Naive thymus-derived CD4-positive, alpha-beta T cell (primary cell): ENCODE data around the gene TSHZ2. TPM values are rescaled to one million over a fixed set of nuclear protein-coding genes. Genes with fewer than 3 reads are reported as not detected.
A peak's percentile ranks its signal among the peaks of the same experiment; 100 is the strongest.

Experiments
- ATAC-seq: fragments of 150-1000 bp; cut with Tn5 transposase; 2 replicates; pipeline ENCODE4 v1.10.0; 2021; ENCODE audit warnings: mild to moderate bottlenecking, moderate library complexity
- CTCF ChIA-PET: fragments of 350-600 bp; sonication (Branson Sonifier 250); formaldehyde crosslinking; loops from one replicate; lab custom pipeline; 2021; ENCODE audit warnings: antibody characterized with exemption; lab: Charles Lee
- POLR2A ChIA-PET: fragments of 350-600 bp; sonication (Branson Sonifier 250); formaldehyde crosslinking; loops from one replicate; lab custom pipeline; 2021; ENCODE audit warnings: antibody characterized with exemption, inconsistent platforms; lab: Charles Lee
- DNase-seq, 9 donors: peaks; one replicate each; pipeline versions ENCODE4 v3.0.0 to v3.0.0-alpha.2; 2020 to 2022; ENCODE audit warnings: mixed read lengths in 1 of 9
- H3K27ac ChIP-seq: one replicate; pipeline ENCODE4 v1.7.0; 2013; ENCODE audit warnings: mild to moderate bottlenecking, low read depth, low read length, moderate library complexity
- H3K27me3 ChIP-seq, 2 donors: one replicate each; pipeline ENCODE4 v1.7.0; 2013; ENCODE audit warnings: low read length in 2 of 2, mild to moderate bottlenecking in 2 of 2, moderate library complexity in 2 of 2; ENCODE audit not compliant: control insufficient read depth in 2 of 2, insufficient read depth in 2 of 2
- H3K36me3 ChIP-seq, 3 experiments: 1 replicate in 2 of 3; 2 replicates in 1 of 3; pipeline ENCODE4 v1.7.0; 2013; ENCODE audit warnings: low read length in 3 of 3, mild to moderate bottlenecking in 3 of 3, moderate library complexity in 1 of 3; ENCODE audit not compliant: insufficient read depth in 3 of 3, control insufficient read depth in 2 of 3
- H3K4me1 ChIP-seq, 2 donors: one replicate each; pipeline ENCODE4 v1.7.0; 2013; ENCODE audit warnings: low read length in 2 of 2, mild to moderate bottlenecking in 2 of 2, moderate library complexity in 1 of 2; ENCODE audit not compliant: control insufficient read depth in 2 of 2, insufficient read depth in 2 of 2
- H3K4me3 ChIP-seq: 2 replicates; pipeline ENCODE4 v1.7.0; 2013; ENCODE audit warnings: mild to moderate bottlenecking, low read length
- H3K9me3 ChIP-seq, 3 experiments: 1 replicate in 2 of 3; 2 replicates in 1 of 3; pipeline ENCODE4 v1.7.0; 2013; ENCODE audit warnings: low read length in 3 of 3; ENCODE audit not compliant: control insufficient read depth in 2 of 3
- H3K27ac Mint-ChIP-seq, 9 donors: one replicate each; pipeline ENCODE4 v1.8.0; 2020 to 2022; ENCODE audit warnings: mixed read lengths in 9 of 9, mild to moderate bottlenecking in 8 of 9, moderate library complexity in 5 of 9, inconsistent platforms in 2 of 9
- H3K27me3 Mint-ChIP-seq, 5 donors: one replicate each; pipeline ENCODE4 v1.8.0; 2021 to 2022; ENCODE audit warnings: mixed read lengths in 5 of 5, mild to moderate bottlenecking in 1 of 5
- H3K36me3 Mint-ChIP-seq, 5 donors: one replicate each; pipeline ENCODE4 v1.8.0; 2020 to 2022; ENCODE audit warnings: mixed read lengths in 5 of 5, mild to moderate bottlenecking in 3 of 5, inconsistent platforms in 1 of 5
- H3K4me1 Mint-ChIP-seq, 7 donors: one replicate each; pipeline ENCODE4 v1.8.0; 2020 to 2022; ENCODE audit warnings: mixed read lengths in 7 of 7, mild to moderate bottlenecking in 3 of 7, inconsistent platforms in 1 of 7
- H3K4me3 Mint-ChIP-seq, 10 donors: one replicate each; pipeline ENCODE4 v1.8.0; 2020 to 2022; ENCODE audit warnings: mild to moderate bottlenecking in 10 of 10, mixed read lengths in 10 of 10, moderate library complexity in 6 of 10, inconsistent platforms in 2 of 10
- H3K9me3 Mint-ChIP-seq, 11 donors: one replicate each; pipeline ENCODE4 v1.8.0; 2020 to 2022; ENCODE audit warnings: mixed read lengths in 11 of 11, mild to moderate bottlenecking in 4 of 11, inconsistent platforms in 1 of 11, moderate library complexity in 1 of 11
- intact Hi-C, 2 donors: fragments of 100-400 bp; cut with micrococcal nuclease; formaldehyde crosslinking; loops; one replicate each; pipeline ENCODE4 v1.15.1; 2023
- polyA plus RNA-seq, 2 donors: library from polyadenylated mRNA; unstranded; fragments of 300-500 nt; fragmentation: Illumina TruSeq; gene quantifications; one replicate each; pipeline ENCODE4 v1.2.3, GENCODE V29; 2021
- total RNA-seq, 6 experiments: library from RNA in 5 of 6; stranded (reverse) in 5 of 6; gene quantifications; 1 replicate in 5 of 6; 2 replicates in 1 of 6; pipeline ENCODE4 v1.2.3 and lab custom pipeline; 2021 to 2026

Gene TSHZ2
- total and polyA plus RNA-seq, 7 experiments from 2014 or later: 6.0 to 84.5 (median 42.5) TPM

DNA sequence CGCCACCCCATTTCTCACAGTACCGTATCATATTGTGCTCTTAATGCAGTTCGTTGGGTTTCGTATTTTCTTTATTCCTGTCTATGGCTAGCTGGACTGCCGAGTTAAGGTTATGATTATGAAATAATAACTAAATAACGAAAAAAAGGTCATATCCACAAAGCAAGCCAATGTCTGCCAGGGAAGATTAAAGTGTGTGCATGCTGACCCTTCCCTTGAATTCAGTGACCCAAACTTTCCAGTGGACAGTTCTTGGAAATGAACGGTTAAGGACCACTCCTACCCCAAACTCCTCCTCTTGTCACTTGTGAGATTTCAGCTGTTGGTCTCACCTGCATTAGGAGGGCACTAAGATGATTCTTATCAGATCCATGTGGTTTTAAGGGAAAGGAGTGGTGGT is 449.9 kb downstream of the TSHZ2 start:
- Histone ChIP-seq H3K4me3 (no peak overlapping the region), H3K27ac (no peak overlapping the region), H3K27me3 (no peaks in the 10 kb centered on the region), H3K9me3 (no peaks in the 10 kb centered on the region), H3K36me3 (no peaks in the 10 kb centered on the region), H3K4me1 (no peaks in the 10 kb centered on the region)
- no peaks in the 10 kb centered on the region for H3K27me3 Mint-ChIP-seq
- no peak overlapping the region for H3K27ac Mint-ChIP-seq
- ChIA-PET POLR2A (no interaction called here), CTCF (no interaction called here)
- H3K36me3 Mint-ChIP-seq: peaks cover 13 to 49% (median 21%) of the 10 kb centered on the region in 5 donors
- intact Hi-C loops: no loop called here
- peaks cover 0 to 3% (median 0%) of the 10 kb centered on the region in 11 donors for H3K9me3 Mint-ChIP-seq
- no peak overlapping the region for H3K4me3 Mint-ChIP-seq
- ATAC-seq (no peak), DNase-seq (no peak)
- peaks cover 0 to 10% (median 3%) of the 10 kb centered on the region in 7 donors for H3K4me1 Mint-ChIP-seq

DNA sequence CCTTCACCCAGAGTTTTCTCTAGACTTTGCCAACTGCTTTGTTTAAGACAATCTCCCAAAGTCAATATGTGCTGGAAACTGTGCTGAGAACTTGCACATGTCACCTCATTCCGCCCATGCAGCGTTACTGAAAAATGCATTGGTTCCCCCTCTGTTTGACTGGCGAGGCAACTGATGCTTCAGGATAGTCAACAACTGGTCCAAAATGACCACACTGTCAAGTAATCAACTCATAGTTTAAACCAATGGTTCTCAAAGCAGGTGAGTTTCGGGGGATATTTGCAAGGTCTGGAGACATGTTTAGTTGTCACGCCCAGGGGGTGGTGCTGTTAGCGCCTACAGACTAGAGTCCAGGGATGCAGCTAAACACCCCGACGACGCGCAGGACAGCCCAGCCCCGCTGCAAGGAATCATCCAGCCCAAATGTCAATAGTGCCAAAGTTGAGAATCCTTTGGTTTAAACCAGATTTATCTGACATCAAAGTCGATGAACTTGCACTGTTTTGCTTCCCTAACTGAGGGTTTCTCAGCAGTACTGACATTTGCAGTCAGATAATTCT is 451.5 kb downstream of the TSHZ2 start:
- H3K36me3 ChIP-seq: no peaks in the 10 kb centered on the region
- H3K4me1 Mint-ChIP-seq: peaks cover 0 to 11% (median 3%) of the 10 kb centered on the region in 7 donors
- ATAC-seq (no peak), DNase-seq (no peak)
- no peaks in the 10 kb centered on the region for H3K27me3 ChIP-seq
- CTCF ChIA-PET: no interaction called here
- no peak overlapping the region for H3K27ac Mint-ChIP-seq
- H3K9me3 Mint-ChIP-seq: peaks cover 0 to 5% (median 0%) of the 10 kb centered on the region in 11 donors
- no peak overlapping the region for H3K27ac ChIP-seq
- H3K4me1 ChIP-seq: no peaks in the 10 kb centered on the region
- POLR2A ChIA-PET: no interaction called here
- H3K36me3 Mint-ChIP-seq: peaks cover 13 to 42% (median 21%) of the 10 kb centered on the region in 5 donors
- no peak overlapping the region for H3K4me3 ChIP-seq
- intact Hi-C loops: no loop called here
- no peaks in the 10 kb centered on the region for H3K9me3 ChIP-seq
- no peaks in the 10 kb centered on the region for H3K27me3 Mint-ChIP-seq
- no peak overlapping the region for H3K4me3 Mint-ChIP-seq

DNA sequence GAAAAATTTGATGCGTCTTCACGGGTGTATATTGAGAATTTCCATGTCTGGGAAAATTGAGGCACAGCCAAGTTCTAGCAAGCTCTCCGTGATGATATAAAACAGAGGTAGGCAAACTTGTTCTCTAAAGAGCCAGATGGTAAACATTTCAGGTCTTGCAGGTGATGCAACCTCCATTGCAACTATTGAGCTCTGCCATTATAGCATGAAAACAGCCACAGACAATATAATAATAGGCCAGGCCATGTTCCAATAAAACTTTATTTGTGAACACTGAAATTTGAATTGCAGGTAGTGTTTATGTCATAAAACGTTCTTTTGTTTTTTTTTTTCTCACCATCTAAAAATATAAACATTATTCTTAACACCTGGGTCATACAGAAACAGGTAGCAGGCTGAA is 453.3 kb downstream of the TSHZ2 start:
- intact Hi-C loops: no loop called here
- Histone ChIP-seq H3K4me3 (no peak overlapping the region), H3K9me3 (no peaks in the 10 kb centered on the region), H3K27ac (no peak overlapping the region), H3K4me1 (no peaks in the 10 kb centered on the region), H3K36me3 (no peaks in the 10 kb centered on the region), H3K27me3 (no peaks in the 10 kb centered on the region)
- Mint-ChIP-seq H3K9me3 (peaks cover 0 to 5% (median 0%) of the 10 kb centered on the region in 11 donors), H3K36me3 (peaks cover 15 to 52% (median 19%) of the 10 kb centered on the region in 5 donors), H3K4me1 (peaks cover 0 to 11% (median 0%) of the 10 kb centered on the region in 7 donors), H3K27me3 (no peaks in the 10 kb centered on the region), H3K4me3 (no peak overlapping the region), H3K27ac (no peak overlapping the region)
- ATAC-seq (no peak), DNase-seq (no peak)
- ChIA-PET POLR2A (no interaction called here), CTCF (interaction anchor here (0.5 to 0.6 kb wide), 2 partner anchors 382 to 1644 kb away, joined by 4 read pairs; no protein-coding TSS in a partner anchor)

DNA sequence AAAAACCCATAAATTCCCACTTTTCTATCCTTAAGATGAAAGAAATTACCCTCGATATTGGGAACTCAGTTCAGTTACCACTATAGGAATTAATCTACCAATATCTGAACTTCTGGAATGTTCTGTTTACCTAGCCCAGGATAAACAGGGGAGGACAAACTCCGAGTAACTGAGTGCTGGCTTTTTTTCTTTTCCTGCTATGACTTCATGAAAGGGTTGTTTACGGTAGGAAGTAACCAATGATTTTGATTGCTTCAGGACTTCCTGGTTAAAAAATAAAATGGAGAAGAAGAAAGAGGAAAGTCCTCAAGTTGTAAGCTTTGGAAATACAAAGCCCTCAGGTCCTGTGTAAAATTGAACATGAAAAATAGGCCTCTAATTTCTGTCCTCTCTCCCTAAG is 453.8 kb downstream of the TSHZ2 start:
- no peaks in the 10 kb centered on the region for H3K4me1 ChIP-seq
- no peaks in the 10 kb centered on the region for H3K9me3 ChIP-seq
- Mint-ChIP-seq H3K4me1 (peaks cover 0 to 11% (median 0%) of the 10 kb centered on the region in 7 donors), H3K27me3 (no peaks in the 10 kb centered on the region), H3K4me3 (no peak overlapping the region), H3K9me3 (peaks cover 0 to 5% (median 0%) of the 10 kb centered on the region in 11 donors), H3K27ac (peak overlapping the region in 1 of 9 donors; percentile 8), H3K36me3 (peaks cover 15 to 48% (median 19%) of the 10 kb centered on the region in 5 donors)
- no peaks in the 10 kb centered on the region for H3K27me3 ChIP-seq
- H3K4me3 ChIP-seq: no peak overlapping the region
- no peaks in the 10 kb centered on the region for H3K36me3 ChIP-seq
- ChIA-PET CTCF (interaction anchor here (0.6 kb wide), 1 partner anchor 1645 kb away, joined by 4 read pairs; no protein-coding TSS in a partner anchor), POLR2A (no interaction called here)
- DNase-seq (no peak), ATAC-seq (no peak)
- no peak overlapping the region for H3K27ac ChIP-seq
- intact Hi-C loops: no loop called here

DNA sequence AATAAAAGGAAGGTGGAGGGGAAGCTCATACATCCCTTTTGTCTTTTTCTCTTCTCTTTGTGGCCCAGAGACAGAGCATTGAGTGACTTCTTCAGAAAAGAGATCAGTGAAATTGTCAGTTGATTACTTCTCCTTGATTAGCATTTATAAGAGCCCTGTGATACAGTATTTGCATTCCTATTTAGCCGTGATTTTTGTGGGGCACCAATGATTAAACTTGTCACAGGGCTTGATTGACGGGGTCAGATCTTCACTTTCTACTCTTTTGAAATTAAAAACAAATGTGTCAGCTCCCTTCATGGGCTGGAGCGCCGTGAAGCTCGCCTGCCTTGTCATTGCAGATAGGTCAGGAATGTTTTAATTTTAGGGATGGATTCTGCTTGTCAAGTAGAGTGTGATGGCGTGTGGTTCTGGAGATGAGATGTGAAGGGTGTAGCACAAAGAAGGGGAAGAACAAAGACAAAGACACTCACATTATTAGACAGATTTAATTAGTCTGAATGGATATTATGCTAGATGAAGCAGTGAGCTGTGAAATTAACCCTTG is 454.7 kb downstream of the TSHZ2 start:
- DNase-seq (no peak), ATAC-seq (no peak)
- Histone ChIP-seq H3K27me3 (no peaks in the 10 kb centered on the region), H3K4me1 (no peaks in the 10 kb centered on the region), H3K27ac (no peak overlapping the region), H3K36me3 (no peaks in the 10 kb centered on the region), H3K4me3 (no peak overlapping the region), H3K9me3 (no peaks in the 10 kb centered on the region)
- Mint-ChIP-seq H3K9me3 (peaks cover 0 to 5% (median 0%) of the 10 kb centered on the region in 11 donors), H3K27me3 (no peaks in the 10 kb centered on the region), H3K36me3 (peaks cover 11 to 50% (median 16%) of the 10 kb centered on the region in 5 donors), H3K27ac (no peak overlapping the region), H3K4me3 (no peak overlapping the region), H3K4me1 (peaks cover 0 to 11% (median 2%) of the 10 kb centered on the region in 7 donors)
- ChIA-PET CTCF (no interaction called here), POLR2A (no interaction called here)
- intact Hi-C loops: no loop called here

DNA sequence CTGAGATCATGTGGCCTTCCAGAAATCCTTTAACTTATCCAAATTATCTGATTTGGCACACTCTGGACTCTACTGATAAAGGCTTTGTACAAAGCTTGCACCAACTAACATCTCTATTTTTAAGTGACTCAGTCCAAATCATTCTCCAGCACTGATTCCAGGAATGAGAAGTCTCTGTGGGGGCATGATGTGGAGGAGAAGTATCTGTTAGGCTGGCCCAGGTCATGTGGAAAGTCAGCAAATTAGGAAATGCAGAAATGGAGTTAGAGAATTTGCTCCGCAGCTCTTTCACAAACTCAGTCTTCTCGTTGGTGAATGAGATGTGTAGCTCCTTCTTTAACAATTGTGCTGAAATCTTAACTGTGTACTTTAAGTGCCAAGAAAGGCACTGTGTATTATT is 455.8 kb downstream of the TSHZ2 start:
- ChIA-PET POLR2A (no interaction called here), CTCF (no interaction called here)
- H3K36me3 Mint-ChIP-seq: peaks cover 11 to 45% (median 18%) of the 10 kb centered on the region in 5 donors
- Histone ChIP-seq H3K36me3 (no peaks in the 10 kb centered on the region), H3K27me3 (no peaks in the 10 kb centered on the region), H3K9me3 (no peaks in the 10 kb centered on the region), H3K27ac (no peak overlapping the region), H3K4me3 (no peak overlapping the region), H3K4me1 (no peaks in the 10 kb centered on the region)
- H3K27ac Mint-ChIP-seq: no peak overlapping the region
- ATAC-seq (no peak), DNase-seq (no peak)
- H3K4me3 Mint-ChIP-seq: no peak overlapping the region
- peaks cover 0 to 11% (median 0%) of the 10 kb centered on the region in 7 donors for H3K4me1 Mint-ChIP-seq
- intact Hi-C loops: no loop called here
- H3K9me3 Mint-ChIP-seq: peaks cover 0 to 5% (median 0%) of the 10 kb centered on the region in 11 donors
- H3K27me3 Mint-ChIP-seq: no peaks in the 10 kb centered on the region
